HCT116 (cell line): ENCODE data around the gene TIAM2. TPM values are rescaled to one million over a fixed set of nuclear protein-coding genes. Genes with fewer than 3 reads are reported as not detected.

Experiments used
- ATAC-seq: fragments of 200-7000 bp; cut with Tn5 transposase; 2 replicates; pipeline ENCODE4 v1.9.1; 2020; ENCODE audit warnings: mild to moderate bottlenecking, moderate library complexity
- BruUV-seq: library from RNA; stranded (reverse); fragments of 400-500 nt; replicated peaks from 2 replicates; lab custom pipeline; 2021; lab: Mats Ljungman, UMichigan
- CTCF ChIA-PET: fragments of 300-600 bp; sonication (Branson Sonifier 250); formaldehyde crosslinking; loops from one replicate; lab custom pipeline; 2021; ENCODE audit warnings: antibody characterized with exemption; lab: Charles Lee
- POLR2A ChIA-PET: fragments of 300-600, 350-600 bp; sonication (Branson Sonifier 250); formaldehyde crosslinking; loops from one replicate; lab custom pipeline; 2021; ENCODE audit warnings: antibody characterized with exemption; lab: Charles Lee
- RAD21 ChIA-PET, 2 experiments: fragments of 300-600 bp; sonication (Branson Sonifier 250); formaldehyde crosslinking; loops; one replicate each; lab custom pipeline; 2023; ENCODE audit warnings: low total read pairs in 2 of 2; ENCODE audit not compliant: uncharacterized antibody in 2 of 2, unreplicated experiment in 2 of 2, low non-redundant PET in 1 of 2; lab: Charles Lee
- DNase-seq: peaks from one replicate; pipeline ENCODE4 v3.0.0-alpha.2; 2010; ENCODE audit warnings: low read depth, low spot score
- H2AFZ ChIP-seq: fragments of 200-600 bp; shearing (Covaris generic), sonication (generic); 2 replicates; pipeline ENCODE4 v1.6.1; 2017; ENCODE audit warnings: low read depth, mixed run types, mixed read lengths, antibody characterized with exemption, low read length; ENCODE audit not compliant: poor library complexity, severe bottlenecking
- H3K27ac ChIP-seq: 2 replicates; pipeline ENCODE4 v1.5.1; 2012; ENCODE audit warnings: low read depth, low read length
- H3K27me3 ChIP-seq: fragments of 200-600 bp; sonication (generic); 2 replicates; pipeline ENCODE4 v1.6.1; 2016; ENCODE audit warnings: mixed run types, low read length, mixed read lengths; ENCODE audit not compliant: insufficient read depth
- H3K36me3 ChIP-seq, 2 experiments: fragments of 200-500 bp in 1 of 2; fragments of 200-600 bp in 1 of 2; sonication (Bioruptor generic) in 1 of 2; sonication (generic) in 1 of 2; 2 replicates each; pipeline versions ENCODE4 v1.5.1 to v1.6.1; 2014 to 2016; ENCODE audit warnings: low read length in 2 of 2, inconsistent platforms in 1 of 2, mixed read lengths in 1 of 2, mixed run types in 1 of 2; ENCODE audit not compliant: insufficient read depth in 2 of 2, control insufficient read depth in 1 of 2
- H3K4me1 ChIP-seq, 2 experiments: fragments of 200-600 bp in 1 of 2; sonication (generic) in 1 of 2; 2 replicates each; pipeline versions ENCODE4 v1.5.1 to v1.6.1; 2012 to 2017; ENCODE audit warnings: low read length in 2 of 2, inconsistent platforms in 1 of 2, mild to moderate bottlenecking in 1 of 2, mixed read lengths in 1 of 2, mixed run types in 1 of 2, moderate library complexity in 1 of 2; ENCODE audit not compliant: insufficient read depth in 2 of 2, control insufficient read depth in 1 of 2
- H3K4me2 ChIP-seq: fragments of 200-600 bp; sonication (generic); 2 replicates; pipeline ENCODE4 v1.6.1; 2017; ENCODE audit warnings: mixed run types, low read length, mixed read lengths
- H3K4me3 ChIP-seq, 2 experiments: fragments of 200-600 bp in 1 of 2; sonication (generic) in 1 of 2; replicated peaks in 1 of 2; 2 replicates each; pipeline ENCODE4 v1.5.1; 2011 to 2016; ENCODE audit warnings: low read length in 2 of 2, control low read depth in 1 of 2, low read depth in 1 of 2, mild to moderate bottlenecking in 1 of 2, mixed read lengths in 1 of 2, mixed run types in 1 of 2
- H3K79me2 ChIP-seq: fragments of 200-600 bp; sonication (generic); 2 replicates; pipeline ENCODE4 v1.6.1; 2017; ENCODE audit warnings: mild to moderate bottlenecking, mixed run types, low read length, moderate library complexity, mixed read lengths; ENCODE audit not compliant: insufficient read depth
- H3K9ac ChIP-seq: fragments of 200-600 bp; sonication (generic); 2 replicates; pipeline ENCODE4 v1.6.1; 2016; ENCODE audit warnings: low read length, mixed read lengths
- H3K9me2 ChIP-seq: fragments of 200-600 bp; sonication (generic), shearing (Covaris generic); 2 replicates; pipeline ENCODE4 v1.6.1; 2017; ENCODE audit warnings: mixed run types, mild to moderate bottlenecking, moderate library complexity; ENCODE audit not compliant: insufficient read depth
- H3K9me3 ChIP-seq, 2 experiments: fragments of 200-500 bp in 1 of 2; fragments of 200-600 bp in 1 of 2; sonication (Bioruptor generic) in 1 of 2; sonication (generic) in 1 of 2; 2 replicates each; pipeline ENCODE4 v1.6.1; 2014 to 2017; ENCODE audit warnings: low read length in 2 of 2, mixed read lengths in 2 of 2, inconsistent platforms in 1 of 2, low read depth in 1 of 2, mild to moderate bottlenecking in 1 of 2, mixed run types in 1 of 2, moderate library complexity in 1 of 2; ENCODE audit not compliant: control insufficient read depth in 1 of 2, insufficient read depth in 1 of 2
- H4K20me1 ChIP-seq: fragments of 200-600 bp; sonication (generic), shearing (Covaris generic); 2 replicates; pipeline ENCODE4 v1.6.1; 2017; ENCODE audit warnings: mixed run types, mild to moderate bottlenecking, moderate library complexity; ENCODE audit not compliant: insufficient read depth
- CBX3 ChIP-seq: IDR thresholded peaks from 2 replicates; pipeline ENCODE4 v1.6.1; 2012; ENCODE audit warnings: low read depth
- CEBPB ChIP-seq: IDR thresholded peaks from 2 replicates; pipeline ENCODE4 v1.6.1; 2012; ENCODE audit warnings: low read depth
- CTCF ChIP-seq, 3 experiments: fragments of 200-600 bp in 1 of 3; sonication (generic) in 1 of 3; IDR thresholded peaks in 2 of 3; conservative IDR thresholded peaks in 1 of 3; 2 replicates each; pipeline ENCODE4 v1.5.1; 2012 to 2017; ENCODE audit warnings: low read depth in 2 of 3, low read length in 2 of 3, antibody characterized with exemption in 1 of 3, borderline replicate concordance in 1 of 3, control low read depth in 1 of 3, mild to moderate bottlenecking in 1 of 3, mixed read lengths in 1 of 3, mixed run types in 1 of 3, moderate library complexity in 1 of 3; ENCODE audit not compliant: insufficient read depth in 1 of 3
- EGR1 ChIP-seq: IDR thresholded peaks from 2 replicates; pipeline ENCODE4 v1.6.1; 2012; ENCODE audit warnings: low read depth
- ELF1 ChIP-seq: IDR thresholded peaks from 2 replicates; pipeline ENCODE4 v1.6.1; 2012; ENCODE audit warnings: low read depth, borderline replicate concordance
- JUND ChIP-seq: IDR thresholded peaks from 2 replicates; pipeline ENCODE4 v1.6.1; 2012
- RAD21 ChIP-seq: IDR thresholded peaks from 2 replicates; pipeline ENCODE4 v1.6.1; 2012; ENCODE audit warnings: low read depth, mild to moderate bottlenecking
- ZNF274 ChIP-seq: fragments of 200-500 bp; sonication (Bioruptor generic); IDR thresholded peaks from 2 replicates; pipeline ENCODE4 v1.6.1; 2014; ENCODE audit warnings: mild to moderate bottlenecking, low read depth, low read length, inconsistent platforms
- intact Hi-C: fragments of 100-400 bp; cut with micrococcal nuclease; formaldehyde crosslinking; loops from 2 replicates; pipeline ENCODE4 v1.10.0; 2022
- total RNA-seq: library from RNA; stranded (reverse); gene quantifications from one replicate; pipeline ENCODE4 v1.2.1, GENCODE V29; 2021; ENCODE audit not compliant: unreplicated experiment
- TF ChIP-seq, protein P1 (sequence below): IDR thresholded peaks from 2 replicates; pipeline ENCODE4 v1.6.1; 2011; ENCODE audit warnings: mild to moderate bottlenecking, low read length, moderate library complexity; ENCODE audit not compliant: insufficient replicate concordance; ENCODE audit errors: extremely low read depth

The TIAM2 gene
- total RNA-seq, 1 experiment from 2014 or later, result 9.4 TPM

- Histone ChIP-seq H3K36me3 (no peaks in the 10 kb centered on the region), H3K4me3 (no peak overlapping the region), H3K27ac (no peak overlapping the region), H3K79me2 (no peaks in the 10 kb centered on the region), H2AFZ (no peak overlapping the region), H3K4me1 (peaks cover 2 to 11% of the 10 kb centered on the region in 2 experiments; a peak in 3 of 4 replicates), H3K9me3 (no peaks in the 10 kb centered on the region), H4K20me1 (no peaks in the 10 kb centered on the region), H3K9ac (no peak overlapping the region)
- RAD21 ChIA-PET, result no interaction called here
- POLR2A ChIA-PET, result no interaction called here
- intact Hi-C loops, result no loop called here
- no peak for ATAC-seq
- no TSS peak for BruUV-seq
- no peak for TF ChIP-seq CTCF (IDR thresholded peaks at IDR 0.05 in 2 of 3, conservative IDR thresholded peaks at IDR 0.05 in 1 of 3; ENCODE audit: borderline replicate concordance in 1 of 3, insufficient read depth in 1 of 3, low read depth in 2 of 3, low read length in 2 of 3)
- no peak for TF ChIP-seq CEBPB
- no peak for TF ChIP-seq ZNF274
- TF ChIP-seq, protein P1, sequence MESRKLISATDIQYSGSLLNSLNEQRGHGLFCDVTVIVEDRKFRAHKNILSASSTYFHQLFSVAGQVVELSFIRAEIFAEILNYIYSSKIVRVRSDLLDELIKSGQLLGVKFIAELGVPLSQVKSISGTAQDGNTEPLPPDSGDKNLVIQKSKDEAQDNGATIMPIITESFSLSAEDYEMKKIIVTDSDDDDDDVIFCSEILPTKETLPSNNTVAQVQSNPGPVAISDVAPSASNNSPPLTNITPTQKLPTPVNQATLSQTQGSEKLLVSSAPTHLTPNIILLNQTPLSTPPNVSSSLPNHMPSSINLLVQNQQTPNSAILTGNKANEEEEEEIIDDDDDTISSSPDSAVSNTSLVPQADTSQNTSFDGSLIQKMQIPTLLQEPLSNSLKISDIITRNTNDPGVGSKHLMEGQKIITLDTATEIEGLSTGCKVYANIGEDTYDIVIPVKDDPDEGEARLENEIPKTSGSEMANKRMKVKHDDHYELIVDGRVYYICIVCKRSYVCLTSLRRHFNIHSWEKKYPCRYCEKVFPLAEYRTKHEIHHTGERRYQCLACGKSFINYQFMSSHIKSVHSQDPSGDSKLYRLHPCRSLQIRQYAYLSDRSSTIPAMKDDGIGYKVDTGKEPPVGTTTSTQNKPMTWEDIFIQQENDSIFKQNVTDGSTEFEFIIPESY, result no peak
- TF ChIP-seq RAD21, result no peak
- no peak for TF ChIP-seq JUND
- no peak for TF ChIP-seq CBX3
- TF ChIP-seq ELF1, result no peak
- TF ChIP-seq EGR1, result no peak
- TF ChIP-seq, all 23 proteins: peak for 0
- CTCF ChIA-PET, result no interaction called here
- Histone ChIP-seq H3K9me2 (no peaks in the 10 kb centered on the region), H3K4me2 (no peak overlapping the region), H3K27me3 (no peaks in the 10 kb centered on the region)
- no peak for DNase-seq
Measured at GRCh38 chr6:155055729-155056128, 60.6 kb downstream of the TIAM2 start.
